ENCODE data around the gene CELF5. TPM values are rescaled to one million over a fixed set of nuclear protein-coding genes. Genes with fewer than 3 reads are reported as not detected.
"Not testable (repeated sequence)": the region's sequence is repeated elsewhere in the genome, so short reads cannot be mapped to it uniquely, and the experiment has no call there.

CELF5 gene
- total and polyA plus RNA-seq, 7 donors: 0.06 TPM; not detected in 6

- intact Hi-C loops (cut with DNase I): no loop called here
- no peak for TF ChIP-seq CTCF (IDR thresholded peaks at IDR 0.05)
- no peak overlapping the region for H3K4me3 ChIP-seq
- peaks cover 16% of the 10 kb centered on the region for H3K4me1 ChIP-seq
- ATAC-seq (no peak), DNase-seq (no peak)
- H3K27me3 ChIP-seq (ENCODE audit: insufficient read depth in 3 of 3, low read length in 2 of 3): no peaks in the 10 kb centered on the region
- H3K36me3 ChIP-seq (ENCODE audit: insufficient read depth in 1 of 2, low read depth in 1 of 2): peaks cover 0 to 7% of the 10 kb centered on the region in 2 donors
- 90 to 93% (median 92%) methylated on average over 34 to 35 of the region's 35 CpGs for WGBS, 3 donors
- H3K9me3 ChIP-seq: no peaks in the 10 kb centered on the region
- no peak overlapping the region for H3K27ac ChIP-seq
Measured at GRCh38 chr19:3188627-3189596, 35.5 kb upstream of the CELF5 start.

GRCh38 chr19:3189702-3190469 lies 34.6 kb upstream of the CELF5 start:
- DNase-seq: no peak
- H3K4me3 ChIP-seq: no peak overlapping the region
- intact Hi-C loops (cut with DNase I): no loop called here
- TF ChIP-seq CTCF (IDR thresholded peaks at IDR 0.05): no peak
- WGBS, 3 donors: 80 to 87% (median 83%) methylated on average over 22 to 28 of the region's 28 CpGs
- H3K9me3 ChIP-seq: no peaks in the 10 kb centered on the region
- H3K4me1 ChIP-seq: peaks cover 9% of the 10 kb centered on the region
- no peaks in the 10 kb centered on the region for H3K27me3 ChIP-seq (ENCODE audit: insufficient read depth in 3 of 3, low read length in 2 of 3)
- H3K36me3 ChIP-seq (ENCODE audit: insufficient read depth in 1 of 2, low read depth in 1 of 2): peaks cover 0 to 7% of the 10 kb centered on the region in 2 donors
- no peak overlapping the region for H3K27ac ChIP-seq
- no peak for ATAC-seq

- DNase-seq (no peak), ATAC-seq (no peak)
- Histone ChIP-seq H3K27ac (no peak overlapping the region), H3K36me3 (ENCODE audit: insufficient read depth in 1 of 2, low read depth in 1 of 2) (peaks cover 0 to 7% of the 10 kb centered on the region in 2 donors), H3K4me3 (no peak overlapping the region), H3K27me3 (ENCODE audit: insufficient read depth in 3 of 3, low read length in 2 of 3) (no peaks in the 10 kb centered on the region), H3K9me3 (no peaks in the 10 kb centered on the region), H3K4me1 (peaks cover 8% of the 10 kb centered on the region)
- WGBS, 3 donors: 91 to 93% (median 92%) methylated on average over 17 to 18 of the region's 18 CpGs
- intact Hi-C loops (cut with DNase I): no loop called here
- TF ChIP-seq CTCF (IDR thresholded peaks at IDR 0.05): no peak
Measured at GRCh38 chr19:3190470-3190770, 34.0 kb upstream of the CELF5 start.

- H3K27me3 ChIP-seq (ENCODE audit: insufficient read depth in 3 of 3, low read length in 2 of 3): no peaks in the 10 kb centered on the region
- no peak overlapping the region for H3K4me3 ChIP-seq
- TF ChIP-seq CTCF (IDR thresholded peaks at IDR 0.05): no peak
- ATAC-seq (no peak), DNase-seq (no peak)
- H3K27ac ChIP-seq: no peak overlapping the region
- H3K9me3 ChIP-seq: no peaks in the 10 kb centered on the region
- H3K4me1 ChIP-seq: peaks cover 8% of the 10 kb centered on the region
- peaks cover 0 to 11% of the 10 kb centered on the region in 2 donors for H3K36me3 ChIP-seq (ENCODE audit: insufficient read depth in 1 of 2, low read depth in 1 of 2)
- WGBS, 3 donors: 88 to 92% (median 90%) methylated on average over 44 to 46 of the region's 46 CpGs
- intact Hi-C loops (cut with DNase I): no loop called here
Measured at GRCh38 chr19:3190921-3191805, 33.3 kb upstream of the CELF5 start.

- H3K27ac ChIP-seq; H3K4me3 ChIP-seq; intact Hi-C loops (cut with DNase I); H3K27me3 ChIP-seq (ENCODE audit: insufficient read depth in 3 of 3, low read length in 2 of 3); H3K9me3 ChIP-seq; H3K4me1 ChIP-seq; ATAC-seq; DNase-seq: not testable (repeated sequence)
- peaks cover 0 to 15% of the 10 kb centered on the region in 2 donors for H3K36me3 ChIP-seq (ENCODE audit: insufficient read depth in 1 of 2, low read depth in 1 of 2)
- WGBS, 3 donors: 92 to 93% (median 92%) methylated on average over 12 of the region's 12 CpGs
Measured at GRCh38 chr19:3191806-3192104, 32.7 kb upstream of the CELF5 start.

Measured in psoas muscle (tissue), 8 donors.